ENCODE results near the gene CNNM4.
"Not testable (repeated sequence)": the region's sequence is repeated elsewhere in the genome, so short reads cannot be mapped to it uniquely, and the experiment has no call there.

The CNNM4 gene

DNA sequence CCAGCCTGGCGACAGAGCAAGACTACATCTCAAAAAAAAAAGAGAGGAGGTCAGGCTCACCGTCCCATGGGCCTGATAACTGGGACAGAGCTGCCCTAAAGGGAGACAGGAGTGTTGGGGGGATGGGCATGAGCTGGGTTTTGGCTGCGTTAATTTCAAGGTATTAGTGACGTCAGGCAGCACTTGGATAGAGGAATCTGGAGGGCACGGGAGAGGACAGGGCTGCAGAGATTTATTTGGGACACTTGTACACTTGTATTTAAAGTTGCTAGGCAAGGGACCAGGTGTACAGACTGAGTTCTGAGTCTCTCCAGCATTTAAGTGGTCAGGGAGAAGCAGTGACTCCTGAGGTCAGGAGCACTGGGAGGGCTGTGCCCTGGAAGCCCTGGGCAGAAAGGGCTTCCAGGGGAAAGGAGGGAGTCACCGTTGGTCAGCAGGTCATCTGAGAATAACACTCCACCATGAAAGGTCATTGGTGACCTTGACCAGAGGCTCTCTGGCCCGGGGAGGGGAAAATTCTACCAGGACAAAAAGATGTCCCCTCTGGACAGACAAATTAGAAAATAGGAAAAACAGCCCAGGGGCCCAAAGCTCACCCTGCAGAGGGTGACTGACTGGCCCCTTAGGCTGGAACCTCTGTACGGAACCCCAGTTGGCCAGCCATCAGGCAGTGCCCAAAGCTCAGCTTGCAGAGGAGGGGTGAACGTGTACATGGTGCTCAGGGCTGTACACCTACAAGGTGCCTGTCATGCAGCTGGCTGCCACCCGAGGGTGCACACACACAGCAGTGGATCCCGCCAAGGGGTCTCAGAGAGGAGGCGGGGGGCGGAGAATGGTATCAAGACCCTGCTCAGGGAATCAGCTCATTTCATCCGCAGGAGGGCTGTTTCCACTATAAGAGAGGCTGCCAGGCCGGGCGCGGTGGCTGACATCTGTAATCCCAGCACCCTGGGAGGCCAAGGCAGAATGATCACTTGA lies 32.4 kb downstream of the CNNM4 start:
- no peak for DNase-seq (ENCODE audit: low read depth)

DNA sequence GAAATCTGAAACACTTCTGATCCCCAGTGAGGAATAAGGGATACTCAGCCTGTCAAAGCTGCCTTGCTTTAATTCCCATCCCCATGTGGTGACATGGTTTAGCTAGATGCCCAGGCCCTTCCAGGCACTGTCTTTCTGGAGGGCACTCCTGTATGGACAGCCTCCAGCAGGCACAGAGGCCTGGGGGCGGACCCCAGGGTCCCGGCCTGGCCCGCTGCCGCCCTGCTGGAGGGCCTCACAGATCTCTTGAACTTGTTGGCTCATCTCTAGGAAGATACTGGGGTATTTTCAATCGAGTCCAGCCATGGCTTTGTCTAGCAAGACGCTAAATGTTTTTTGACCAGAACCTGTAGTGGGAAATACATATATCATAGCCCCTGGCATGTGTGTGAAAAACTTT lies 34.4 kb downstream of the CNNM4 start:
- no peak for DNase-seq (ENCODE audit: low read depth)

DNA sequence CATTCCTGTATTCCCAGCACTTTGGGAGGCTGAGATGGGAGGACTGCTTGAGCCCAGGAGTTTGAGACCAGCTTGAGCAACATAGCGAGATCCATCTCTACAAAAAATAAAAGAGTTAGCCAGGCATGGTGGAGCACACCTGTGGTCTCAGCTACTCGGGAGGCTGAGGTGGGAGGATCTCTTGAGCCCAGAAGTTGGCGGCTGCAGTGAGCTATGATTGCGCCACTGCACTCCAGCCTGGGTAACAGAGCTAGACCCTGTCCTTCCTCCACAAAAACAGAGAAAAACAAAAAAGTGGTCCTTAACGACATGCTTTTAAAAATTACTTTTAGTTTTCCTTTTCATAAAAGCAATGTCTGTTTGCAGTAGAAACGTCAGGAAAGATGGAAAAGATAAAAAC lies 35.8 kb downstream of the CNNM4 start:
- DNase-seq (ENCODE audit: low read depth): not testable (repeated sequence)

DNA sequence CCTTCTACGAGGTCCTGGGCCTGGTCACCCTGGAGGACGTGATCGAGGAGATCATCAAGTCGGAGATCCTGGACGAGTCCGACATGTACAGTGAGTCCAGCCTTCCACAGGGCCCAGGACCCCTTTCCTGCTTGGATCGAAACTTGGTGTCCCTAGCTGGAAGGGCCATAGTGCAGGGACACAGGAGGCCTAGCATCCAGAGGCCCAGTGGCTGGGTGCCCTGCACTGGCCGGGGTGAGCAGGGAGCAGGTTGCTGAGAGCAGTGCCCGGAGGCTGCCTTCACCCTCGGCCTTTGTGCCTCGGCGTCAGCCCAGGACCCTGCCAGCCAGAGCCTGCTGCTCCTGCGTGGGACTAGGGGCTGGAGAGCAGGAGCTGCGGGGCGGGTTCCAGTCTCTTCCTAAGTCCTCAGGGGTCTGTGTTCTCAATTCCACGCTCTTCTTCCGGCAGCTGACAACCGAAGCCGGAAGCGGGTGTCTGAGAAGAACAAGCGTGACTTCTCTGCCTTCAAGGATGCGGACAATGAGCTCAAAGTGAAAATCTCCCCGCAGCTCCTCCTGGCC lies 36.4 kb downstream of the CNNM4 start:
- no peak for DNase-seq (ENCODE audit: low read depth)

DNA sequence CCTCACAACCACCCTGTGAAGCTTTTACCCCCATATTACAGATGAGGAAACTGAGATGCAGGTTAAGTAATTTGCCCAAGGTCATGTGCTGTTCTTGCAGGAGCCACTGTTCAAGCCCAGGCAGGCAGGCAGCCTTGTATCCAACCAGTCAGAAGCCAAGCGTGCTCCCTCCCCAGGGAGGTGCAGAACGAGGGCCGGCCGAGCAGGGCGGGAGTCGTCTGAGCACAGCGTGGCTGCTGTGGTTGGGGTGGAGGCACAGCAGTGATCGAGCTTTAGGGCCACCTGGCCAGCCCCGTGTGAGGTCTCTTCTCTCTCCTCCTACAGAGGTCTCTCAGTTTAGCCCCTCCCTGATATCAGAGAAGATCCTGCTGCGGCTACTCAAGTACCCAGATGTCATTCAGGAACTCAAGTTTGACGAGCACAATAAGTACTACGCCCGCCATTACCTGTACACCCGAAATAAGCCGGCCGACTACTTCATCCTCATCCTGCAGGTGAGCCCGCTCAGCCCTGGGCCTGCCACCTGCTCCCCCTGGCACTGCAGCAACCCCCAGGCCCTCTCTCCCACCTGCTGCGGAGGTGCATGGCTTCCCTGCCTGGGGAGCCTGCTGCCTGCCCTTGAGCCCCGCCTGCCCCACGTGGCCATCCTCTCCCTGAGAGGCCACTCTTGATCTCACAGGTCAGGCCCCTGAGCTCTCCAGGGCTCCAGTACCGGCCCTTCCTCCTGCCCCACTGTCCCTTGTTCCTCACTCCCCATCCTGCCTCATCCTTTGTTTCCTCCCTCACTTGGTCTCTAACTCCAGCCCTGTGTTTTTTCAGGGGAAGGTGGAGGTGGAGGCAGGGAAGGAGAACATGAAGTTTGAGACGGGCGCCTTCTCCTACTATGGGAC lies 38.3 kb downstream of the CNNM4 start:
- DNase-seq (ENCODE audit: low read depth): no peak

DNA sequence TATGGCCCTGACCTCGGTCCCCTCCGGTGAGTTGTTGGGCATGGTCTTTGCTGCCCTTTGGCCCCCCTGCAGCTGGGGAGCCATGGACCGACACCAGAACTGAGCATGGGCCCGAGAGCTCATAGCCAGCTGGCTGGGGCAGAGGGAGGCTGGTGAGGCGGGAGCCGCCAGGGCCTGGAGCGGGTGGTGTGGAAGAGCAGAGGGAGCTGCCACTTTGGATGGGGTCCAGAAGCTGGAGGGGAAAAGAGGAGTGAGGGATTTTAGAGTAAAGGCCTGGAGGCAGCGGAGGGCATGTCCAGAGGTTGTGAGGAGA lies 38.9 kb downstream of the CNNM4 start:
- DNase-seq (ENCODE audit: low read depth): no peak

DNA sequence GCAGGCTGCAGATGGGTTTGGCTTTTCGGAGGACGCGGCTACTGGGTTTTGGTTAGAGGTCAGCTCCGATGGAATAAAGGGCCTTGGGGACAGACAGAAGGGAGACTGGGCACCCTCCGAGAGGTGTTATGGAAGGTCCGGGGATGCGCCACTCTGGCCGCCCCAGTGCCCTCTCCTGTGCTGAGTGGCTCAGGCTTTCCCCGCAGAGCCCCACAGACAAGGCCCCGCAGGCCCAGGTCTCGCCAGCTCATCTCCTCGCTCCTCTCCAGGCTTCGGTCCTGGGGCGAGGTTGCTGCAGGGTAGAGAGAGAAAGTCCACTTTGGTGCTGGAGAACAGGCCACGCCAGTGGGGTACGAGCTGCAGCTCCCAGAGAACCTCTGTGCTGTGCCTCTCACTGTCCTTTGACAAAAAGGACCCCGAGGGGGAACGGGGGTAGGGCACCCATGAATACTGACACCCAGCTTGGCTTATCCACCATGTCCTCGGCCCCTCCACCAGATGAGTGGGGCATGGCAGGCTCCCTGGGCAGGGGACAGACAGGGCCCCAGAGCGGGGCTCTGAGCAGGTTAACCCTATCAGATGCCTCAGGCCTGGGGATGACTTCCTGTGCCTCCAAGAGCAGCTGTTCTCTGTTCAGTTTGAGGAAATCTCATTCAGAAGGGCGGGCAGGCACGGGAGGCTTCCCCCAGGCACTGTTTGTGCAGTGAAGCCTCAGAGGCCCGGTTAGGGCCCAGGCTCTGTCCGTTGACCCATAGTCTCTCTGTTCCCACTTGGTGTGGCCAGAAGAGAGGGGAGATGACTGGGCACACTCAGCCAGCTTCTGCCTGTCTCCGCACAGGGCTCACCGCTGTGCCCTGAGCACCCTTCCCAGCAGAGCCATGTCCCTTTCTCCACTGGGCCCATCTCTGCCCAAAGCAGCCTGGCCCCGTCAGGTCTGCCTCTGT lies 39.6 kb downstream of the CNNM4 start:
- DNase-seq (ENCODE audit: low read depth): no peak

DNA sequence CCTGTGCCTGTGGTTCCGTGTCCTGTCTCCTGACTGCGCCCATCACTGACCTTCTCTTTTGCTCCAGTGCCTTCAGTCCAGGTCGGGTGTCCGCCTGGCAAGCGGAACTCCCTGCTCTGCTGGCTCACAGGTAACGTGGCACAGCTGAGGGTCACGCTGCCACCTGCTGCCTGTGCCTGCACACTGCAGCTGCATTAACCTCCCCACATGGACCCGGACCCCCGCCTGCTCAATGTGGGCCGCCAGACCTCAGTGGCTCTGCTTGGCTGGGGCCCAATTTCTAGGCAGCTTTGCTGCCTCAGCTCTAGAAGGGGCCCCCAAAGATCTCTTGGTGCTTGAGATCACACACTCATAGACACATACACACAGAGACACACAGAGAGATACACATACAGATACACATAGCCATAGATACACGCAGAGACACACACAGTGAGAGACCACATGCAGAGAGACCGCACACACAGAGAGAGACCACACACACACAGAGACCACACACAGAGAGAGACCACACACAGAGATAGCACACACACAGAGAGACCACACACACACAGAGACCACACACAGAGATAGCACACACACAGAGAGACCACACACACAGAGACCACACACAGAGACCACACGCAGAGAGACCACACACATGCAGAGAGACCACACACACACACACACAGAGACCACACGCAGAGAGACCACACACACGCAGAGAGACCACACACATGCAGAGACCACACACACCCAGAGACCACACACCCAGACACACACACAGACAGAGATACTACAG lies 40.5 kb downstream of the CNNM4 start:
- DNase-seq (ENCODE audit: low read depth): peak; percentile 35

DNA sequence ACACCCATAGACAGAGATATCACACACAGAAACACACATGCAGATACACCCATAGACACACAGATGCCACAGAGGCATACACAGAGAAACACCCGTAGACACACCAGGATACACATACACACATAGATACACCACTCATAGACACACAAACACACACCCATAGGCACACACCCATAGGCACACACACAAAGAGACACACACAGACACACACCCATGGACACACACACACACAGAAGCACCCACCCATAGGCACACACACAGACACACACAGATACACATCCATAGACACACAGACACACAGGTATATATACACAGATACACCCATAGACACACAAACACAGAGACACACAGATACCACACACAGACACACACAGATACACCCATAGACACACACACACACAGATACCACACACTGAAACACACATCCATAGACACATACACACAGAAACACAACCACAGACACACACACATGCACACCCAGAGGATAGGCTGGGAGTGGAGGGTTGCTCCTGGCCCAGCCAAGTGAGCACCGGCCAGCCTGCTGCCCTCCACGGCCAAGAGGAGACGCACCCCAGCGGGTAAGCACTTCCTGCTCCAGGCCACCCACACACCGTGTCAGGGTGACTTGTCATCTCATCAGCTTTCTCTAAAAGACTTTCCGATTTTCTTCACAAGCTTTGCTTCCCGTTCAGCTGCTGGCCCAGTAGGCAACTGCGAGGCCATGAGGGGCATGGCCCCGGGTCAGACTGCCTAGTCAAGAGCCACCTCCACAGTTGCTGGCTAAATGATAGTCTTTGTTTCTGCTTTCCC lies 41.3 kb downstream of the CNNM4 start:
- no peak for DNase-seq (ENCODE audit: low read depth)

DNA sequence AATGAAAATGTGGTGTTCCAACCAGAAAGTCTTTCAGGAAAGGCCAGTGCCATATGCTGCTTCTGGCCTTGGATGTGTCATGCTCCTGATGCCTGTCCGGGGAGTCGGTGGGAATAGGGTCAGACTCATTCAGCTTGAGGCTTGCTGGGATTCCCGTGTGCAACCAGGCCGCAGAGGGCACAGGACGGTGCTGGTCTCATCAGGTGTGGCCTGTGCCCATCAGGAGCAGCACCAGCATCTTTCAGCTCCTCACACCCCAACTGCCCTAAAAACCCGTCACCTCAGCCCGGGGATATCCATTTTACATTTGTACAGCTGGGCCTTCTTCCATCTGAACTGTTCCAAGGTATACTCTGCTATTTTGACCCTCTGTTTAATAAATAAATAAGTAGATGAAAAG lies 42.0 kb downstream of the CNNM4 start:
- DNase-seq (ENCODE audit: low read depth): no peak

DNA sequence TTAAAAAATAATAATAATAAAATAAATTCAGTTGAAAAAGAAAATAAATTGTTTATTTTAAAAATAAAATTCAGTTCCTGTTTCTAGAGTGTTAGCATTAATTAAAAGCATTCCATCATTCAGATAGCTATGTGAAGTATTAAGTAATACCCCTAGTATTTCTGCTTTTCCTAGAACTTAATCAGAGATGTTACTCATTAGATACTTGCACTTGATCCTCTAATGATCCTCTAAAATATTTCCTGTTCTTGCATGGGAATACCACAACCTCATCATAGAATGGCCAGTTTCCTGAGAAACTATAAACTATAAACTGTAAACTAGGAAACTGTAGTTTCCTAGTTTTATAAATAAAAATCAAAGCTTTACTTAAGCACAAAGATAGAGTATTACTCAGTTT lies 44.3 kb downstream of the CNNM4 start:
- DNase-seq (ENCODE audit: low read depth): no peak

DNA sequence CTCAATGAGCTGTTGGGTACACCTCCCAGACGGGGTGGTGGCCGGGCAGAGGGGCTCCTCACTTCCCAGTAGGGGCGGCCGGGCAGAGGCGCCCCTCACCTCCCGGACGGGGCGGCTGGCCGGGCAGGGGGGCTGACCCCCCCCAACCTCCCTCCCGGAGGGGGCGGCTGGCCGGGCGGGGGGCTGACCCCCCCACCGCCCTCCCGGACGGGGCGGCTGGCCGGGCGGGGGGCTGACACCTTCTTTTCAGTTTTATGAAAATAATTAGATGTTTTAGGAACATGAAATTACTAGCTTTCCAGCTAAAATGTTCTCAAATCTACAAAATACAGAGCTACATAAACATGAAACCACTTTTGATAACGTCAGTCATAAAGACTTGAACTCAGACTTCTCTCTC lies 45.2 kb downstream of the CNNM4 start:
- DNase-seq (ENCODE audit: low read depth): not testable (repeated sequence)

DNA sequence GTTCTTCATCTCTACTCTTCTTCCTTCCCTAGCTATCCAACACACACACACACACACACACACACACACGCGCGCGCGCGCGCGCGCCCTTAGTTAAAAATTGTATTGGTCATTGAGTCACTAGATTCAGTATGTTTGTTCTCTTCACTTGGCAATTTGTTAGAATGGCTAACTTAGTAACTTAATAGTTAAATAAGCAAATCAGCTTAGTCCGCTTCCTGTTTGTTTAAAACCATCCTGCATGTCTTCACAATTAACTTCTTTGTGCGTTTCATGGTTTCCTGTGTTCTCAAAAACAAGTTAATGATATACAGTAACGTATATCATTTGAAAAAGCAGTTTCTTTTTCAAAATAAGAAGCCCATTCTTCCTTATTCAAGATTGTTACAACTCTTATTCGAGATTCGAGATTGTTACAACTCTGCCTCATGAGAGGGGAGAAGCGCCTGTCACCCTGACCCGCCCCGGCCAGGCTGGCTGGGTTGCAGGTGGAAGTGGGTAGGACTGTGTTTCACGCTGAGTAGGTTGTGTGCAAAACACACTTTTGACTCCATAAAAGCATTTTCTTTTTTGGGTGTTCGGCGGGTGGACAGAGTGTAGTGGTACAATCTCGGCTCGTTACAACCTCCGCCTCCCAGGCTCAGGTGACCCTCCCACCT lies 45.9 kb downstream of the CNNM4 start:
- no peak for DNase-seq (ENCODE audit: low read depth)

DNA sequence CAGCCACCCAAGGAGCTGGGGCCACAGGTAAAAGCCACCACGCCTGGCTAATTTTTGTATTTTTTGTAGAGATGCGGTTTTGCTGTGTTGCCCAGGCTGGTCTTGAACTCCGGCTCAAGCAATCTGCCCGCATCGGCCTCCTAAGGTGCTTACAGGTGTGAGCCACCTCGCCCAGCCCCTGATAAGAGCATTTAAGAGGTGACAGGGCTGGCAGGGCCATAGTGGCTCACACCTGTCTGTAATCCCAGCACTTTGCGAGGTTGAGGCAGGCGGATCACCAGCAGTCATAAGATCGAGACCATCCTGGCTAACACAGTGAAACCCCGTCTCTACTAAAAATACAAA lies 46.4 kb downstream of the CNNM4 start:
- no peak for DNase-seq (ENCODE audit: low read depth)

DNA sequence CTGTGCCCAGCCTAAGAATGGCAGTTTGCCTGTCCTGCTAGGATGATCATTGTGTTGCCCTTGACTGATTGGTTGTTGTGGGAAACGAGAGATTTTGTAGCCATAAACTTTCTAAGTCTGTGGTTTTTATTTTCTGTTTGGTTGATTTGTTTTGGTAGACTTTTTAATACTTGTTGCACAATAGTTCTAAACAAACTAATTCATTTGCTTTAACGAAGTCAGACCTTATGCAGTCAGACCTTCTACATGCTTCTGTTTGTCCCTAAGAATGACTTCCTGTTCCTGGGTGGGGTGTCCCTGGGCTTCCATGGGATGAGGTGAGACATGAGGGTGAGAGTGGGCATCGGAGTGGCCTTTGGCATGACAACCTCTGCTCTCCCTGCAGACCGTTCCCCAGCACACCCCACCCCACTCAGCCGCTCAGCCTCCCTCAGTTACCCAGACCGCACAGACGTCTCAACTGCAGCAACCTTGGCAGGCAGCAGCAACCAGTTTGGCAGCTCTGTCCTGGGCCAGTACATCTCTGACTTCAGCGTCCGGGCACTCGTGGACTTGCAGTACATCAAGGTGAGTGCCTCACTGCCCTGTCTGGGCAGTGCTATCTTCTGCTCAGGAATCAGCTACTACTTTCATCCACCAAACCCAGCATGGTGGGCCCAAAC lies 47.6 kb downstream of the CNNM4 start:
- no peak for DNase-seq (ENCODE audit: low read depth)

DNA sequence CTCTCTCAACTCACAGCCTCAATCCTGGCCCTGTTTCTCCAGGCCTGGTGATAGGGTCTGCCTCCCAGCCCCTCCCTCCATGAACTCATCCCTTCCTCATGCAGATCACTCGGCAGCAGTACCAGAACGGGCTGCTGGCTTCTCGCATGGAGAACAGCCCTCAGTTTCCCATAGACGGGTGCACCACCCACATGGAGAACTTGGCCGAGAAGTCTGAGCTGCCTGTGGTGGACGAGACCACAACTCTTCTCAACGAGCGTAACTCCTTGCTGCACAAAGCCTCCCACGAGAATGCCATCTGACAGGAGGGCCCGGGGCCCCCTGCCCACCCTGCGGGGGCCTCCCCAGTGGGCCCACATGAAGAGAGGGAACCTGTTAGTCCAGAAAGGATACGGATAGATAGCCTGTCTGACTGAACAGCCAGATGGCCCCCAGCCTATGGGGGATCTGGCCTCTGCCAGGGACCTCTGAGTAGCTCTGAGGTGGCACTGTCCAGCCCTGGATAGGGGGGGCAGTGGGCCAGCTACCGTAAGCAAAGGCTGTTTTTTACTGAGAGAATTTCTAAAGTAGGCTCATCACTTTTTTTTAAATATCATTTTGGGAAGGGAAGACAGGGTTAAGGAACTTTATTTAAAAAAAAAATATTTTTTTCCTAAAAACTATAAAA lies 48.6 kb downstream of the CNNM4 start:
- DNase-seq (ENCODE audit: low read depth): no peak

DNA sequence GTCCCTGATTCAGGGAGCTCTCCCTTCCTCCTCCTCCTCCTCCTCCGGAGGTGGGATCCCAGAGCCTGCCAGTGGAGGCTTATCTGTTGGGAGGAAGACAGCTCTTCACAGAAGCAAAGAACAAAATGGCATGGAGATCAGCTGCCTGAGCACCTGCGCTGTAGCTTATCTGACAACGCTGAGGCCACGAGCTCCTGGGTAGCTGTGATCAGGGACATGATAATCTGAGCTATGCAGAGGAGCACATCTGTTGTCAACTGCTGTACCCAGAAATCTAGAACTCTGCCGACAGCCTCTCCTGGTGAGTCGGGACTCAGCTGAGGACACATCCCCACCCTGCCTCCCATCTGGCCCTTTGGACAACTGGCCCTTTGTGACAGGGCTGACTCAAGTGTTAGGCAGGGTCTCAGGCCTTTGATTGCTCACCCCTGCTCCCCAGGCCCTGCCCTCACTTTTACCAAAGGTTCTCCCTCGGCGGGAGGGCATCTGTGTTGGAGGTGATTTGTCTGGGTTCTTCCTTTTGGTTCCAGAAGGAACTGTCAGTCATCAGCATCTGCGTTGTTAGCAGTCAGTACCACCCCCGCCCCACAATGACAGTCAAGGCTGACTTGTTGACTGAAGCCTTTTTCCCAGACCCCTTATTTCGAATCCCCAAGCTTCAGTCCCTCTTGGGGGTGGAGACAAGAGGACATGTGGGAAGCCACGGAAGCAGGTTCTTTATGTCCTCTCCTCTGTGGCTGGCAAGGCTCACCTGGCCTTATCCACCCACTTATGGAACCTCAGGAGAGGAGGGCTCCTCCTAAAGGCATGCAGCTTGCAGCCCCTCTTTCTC lies 49.5 kb downstream of the CNNM4 start:
- DNase-seq (ENCODE audit: low read depth): no peak

DNA sequence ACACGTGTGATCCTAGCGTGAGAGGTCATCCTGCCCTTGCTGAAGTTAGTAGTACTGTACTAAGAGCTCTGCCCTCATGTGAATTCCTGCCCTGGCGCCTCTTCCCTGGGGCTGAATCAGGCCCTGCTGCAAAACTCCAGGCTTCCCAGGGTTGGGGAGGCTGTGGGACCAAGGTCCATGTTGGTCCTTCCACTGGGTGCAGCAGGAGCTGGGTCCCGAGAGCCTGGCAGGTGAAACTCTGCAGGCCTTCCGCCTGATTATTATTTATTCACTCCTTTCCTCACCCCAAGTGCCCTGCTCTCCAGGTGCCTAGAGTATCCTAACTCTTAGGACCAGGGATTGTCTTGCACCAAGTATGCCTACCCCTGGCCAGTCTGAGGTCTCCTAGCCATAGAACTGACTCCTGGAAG lies 50.1 kb downstream of the CNNM4 start:
- no peak for DNase-seq (ENCODE audit: low read depth)
